Amniotic epithelial cell (primary cell): Measurements from ENCODE around the gene NCEH1.

Experiments used
- DNase-seq: peaks from one replicate; pipeline ENCODE4 v3.0.0-alpha.2; 2010; ENCODE audit warnings: low read depth

NCEH1 gene

GRCh38 chr3:172581757-172582166, 129.1 kb downstream of the NCEH1 start:
- DNase-seq: no peak

- no peak for DNase-seq
These were observed 130.0 kb downstream of the NCEH1 start for GRCh38 chr3:172580680-172581401.
